NOMO-1 treated with DMSO at 0.1 percent for 48 hours (cell line): Measurements from ENCODE around the gene BANF1.
A peak's percentile ranks its signal among the peaks of the same experiment; 100 is the strongest.

Experiments used
- DNase-seq: peaks from one replicate; lab custom pipeline; 2025; ENCODE audit not compliant: unreplicated experiment; lab: John Stamatoyannopoulos, UW

Gene BANF1

GRCh38 chr11:66037327-66037726, 35.0 kb downstream of the BANF1 start:
- no peak for DNase-seq

GRCh38 chr11:66039765-66040164, 37.5 kb downstream of the BANF1 start:
- DNase-seq = no peak

- no peak for DNase-seq
These were observed 40.1 kb downstream of the BANF1 start for GRCh38 chr11:66042227-66042995.

- no peak for DNase-seq
These were observed 40.9 kb downstream of the BANF1 start for GRCh38 chr11:66042996-66043906.

GRCh38 chr11:66044757-66045156, 42.5 kb downstream of the BANF1 start:
- DNase-seq = no peak

- peak; percentile 68 for DNase-seq
These were observed 42.9 kb downstream of the BANF1 start for GRCh38 chr11:66045177-66045639.

- no peak for DNase-seq
These were observed 44.6 kb downstream of the BANF1 start for GRCh38 chr11:66046901-66047300.

- DNase-seq = no peak
These were observed 45.5 kb downstream of the BANF1 start for GRCh38 chr11:66047541-66048365.

GRCh38 chr11:66048547-66049323, 46.4 kb downstream of the BANF1 start, which contains the start of gene GAL3ST3:
GAL3ST3 (minus strand) TSS chr11:66049161; CDS start chr11:66045415, 3,746 bp downstream.
- DNase-seq = no peak

- DNase-seq = no peak
These were observed 48.4 kb downstream of the BANF1 start for GRCh38 chr11:66050581-66051231.

GRCh38 chr11:66051371-66051765, 49.1 kb downstream of the BANF1 start:
- DNase-seq = peak; percentile 35

GRCh38 chr11:66051766-66052663, 49.7 kb downstream of the BANF1 start, which contains the start of gene SF3B2:
SF3B2 (plus strand) TSS chr11:66052364; CDS start chr11:66052385, 21 bp downstream.
- DNase-seq = peak; percentile 98

GRCh38 chr11:66052664-66052982, 50.3 kb downstream of the BANF1 start:
- no peak for DNase-seq
